Tibial nerve (tissue), 4 donors: ENCODE measurements around the gene KCNQ1. TPM values are rescaled to one million over a fixed set of nuclear protein-coding genes. Genes with fewer than 3 reads are reported as not detected.
A peak's percentile ranks its signal among the peaks of the same experiment; 100 is the strongest.

Experiments
- DNase-seq, 2 donors: peaks; one replicate each; pipeline ENCODE4 v3.0.0-alpha.2; 2019; ENCODE audit warnings: low spot score in 2 of 2
- H3K27ac ChIP-seq, 4 donors: fragments of 200-600 bp; sonication (generic) in 3 of 4; one replicate each; pipeline ENCODE4 v1.5.1; 2017 to 2019; ENCODE audit warnings: mild to moderate bottlenecking in 1 of 4
- H3K27me3 ChIP-seq, 2 donors: fragments of 200-600 bp; sonication (generic) in 1 of 2; one replicate each; pipeline versions ENCODE4 v1.5.1 to v1.6.0; 2017 to 2019
- H3K36me3 ChIP-seq, 3 donors: fragments of 200-600 bp; sonication (generic); one replicate each; pipeline ENCODE4 v1.5.1; 2018 to 2019
- H3K4me1 ChIP-seq, 4 donors: fragments of 200-600 bp; sonication (generic) in 3 of 4; one replicate each; pipeline ENCODE4 v1.5.1; 2017 to 2019
- H3K4me3 ChIP-seq, 4 donors: fragments of 200-600 bp; sonication (generic) in 3 of 4; one replicate each; pipeline ENCODE4 v1.5.1; 2017 to 2019; ENCODE audit warnings: mild to moderate bottlenecking in 1 of 4, moderate library complexity in 1 of 4
- H3K9me3 ChIP-seq, 4 donors: fragments of 200-600 bp; sonication (generic) in 3 of 4; one replicate each; pipeline ENCODE4 v1.5.1; 2017 to 2019
- EP300 ChIP-seq, 2 donors: sonication (generic); formaldehyde crosslinking; IDR thresholded peaks; one replicate each; pipeline ENCODE4 v1.6.1; 2017; ENCODE audit warnings: antibody characterized with exemption in 2 of 2, mild to moderate bottlenecking in 1 of 2
- POLR2A ChIP-seq, 2 donors: fragments of 450-650 bp; IDR thresholded peaks; one replicate each; pipeline ENCODE4 v1.6.1; 2017; ENCODE audit warnings: antibody characterized with exemption in 2 of 2, mild to moderate bottlenecking in 2 of 2, moderate library complexity in 2 of 2
- WGBS, 2 donors: methylation state at CpG; one replicate each; pipeline ENCODE4 v1.1.5; 2018; 5-methylcytosine and 5-hydroxymethylcytosine counted together
- total RNA-seq, 4 donors: library from RNA; depleted of rRNA; stranded (reverse); fragments of >200 nt; gene quantifications; one replicate each; pipeline ENCODE4 v1.1.0, GENCODE V29; 2016
- TF ChIP-seq, protein P1 (sequence below), 5 experiments: fragments of 200-600 bp in 3 of 5; fragments of 450-650 bp in 2 of 5; sonication (generic) in 3 of 5; IDR thresholded peaks; one replicate each; pipeline ENCODE4 v1.5.1; 2016 to 2019; ENCODE audit warnings: antibody characterized with exemption in 5 of 5, mild to moderate bottlenecking in 3 of 5, moderate library complexity in 2 of 5

The KCNQ1 gene
- total RNA-seq, 4 donors from 2014 or later: 3.5 to 11.4 (median 7.5) TPM

DNA sequence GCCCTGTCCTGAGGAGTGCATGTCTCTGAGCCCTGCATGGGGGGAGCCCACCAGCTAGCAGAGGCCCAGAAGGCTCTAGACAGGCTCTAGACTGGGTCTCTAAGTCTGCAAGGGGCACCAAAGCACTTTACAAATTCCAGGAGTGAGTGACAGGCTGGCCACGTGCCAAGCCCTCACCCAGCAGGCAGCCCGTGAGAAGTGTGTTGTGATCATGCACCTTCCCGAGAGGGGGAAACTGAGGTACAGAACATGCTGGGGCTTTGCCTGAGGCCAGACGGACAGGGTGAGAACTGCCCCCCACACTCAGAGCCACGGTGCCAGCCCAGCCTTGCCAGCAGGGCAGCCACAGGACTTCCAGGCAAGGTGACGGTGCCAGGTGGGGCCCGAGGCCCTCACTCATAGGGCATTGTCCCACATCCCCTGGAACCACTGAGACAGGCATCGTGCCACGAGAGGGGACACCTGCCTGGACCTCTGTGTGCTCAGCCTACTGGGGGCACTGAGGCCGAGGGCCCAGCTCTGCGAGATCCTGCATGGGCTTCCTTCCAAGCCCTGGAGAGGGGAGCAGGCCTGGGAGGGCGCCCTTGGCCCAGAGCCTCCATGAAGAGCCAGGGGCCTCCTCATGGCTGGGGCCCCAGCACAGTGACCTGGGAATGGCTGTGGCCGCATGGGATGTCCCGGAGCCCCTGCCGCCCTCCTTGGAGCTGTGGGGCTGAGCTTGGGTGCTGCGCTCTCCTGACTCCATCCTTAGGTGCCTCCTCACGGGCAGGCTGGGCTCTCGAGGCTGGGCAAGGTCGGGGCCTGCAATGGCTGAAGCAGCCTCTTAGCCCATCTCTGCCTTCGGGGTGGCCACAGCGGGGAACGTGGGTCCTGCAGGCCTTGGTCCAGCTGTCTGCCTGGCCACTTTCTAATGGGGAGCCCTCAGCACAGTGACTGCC is 133.5 kb downstream of the KCNQ1 start:
- 94 to 95% methylated on average over 12 to 20 of the region's 22 CpGs for WGBS, 2 donors
- H3K4me1 ChIP-seq: peaks cover 0 to 19% (median 2%) of the 10 kb centered on the region in 4 donors
- H3K27ac ChIP-seq: no peak overlapping the region
- peak in 1 of 2 donors; percentile 6 for DNase-seq
- no peak overlapping the region for H3K4me3 ChIP-seq
- H3K36me3 ChIP-seq: no peaks in the 10 kb centered on the region
- no peaks in the 10 kb centered on the region for H3K27me3 ChIP-seq
- TF ChIP-seq, protein P1, sequence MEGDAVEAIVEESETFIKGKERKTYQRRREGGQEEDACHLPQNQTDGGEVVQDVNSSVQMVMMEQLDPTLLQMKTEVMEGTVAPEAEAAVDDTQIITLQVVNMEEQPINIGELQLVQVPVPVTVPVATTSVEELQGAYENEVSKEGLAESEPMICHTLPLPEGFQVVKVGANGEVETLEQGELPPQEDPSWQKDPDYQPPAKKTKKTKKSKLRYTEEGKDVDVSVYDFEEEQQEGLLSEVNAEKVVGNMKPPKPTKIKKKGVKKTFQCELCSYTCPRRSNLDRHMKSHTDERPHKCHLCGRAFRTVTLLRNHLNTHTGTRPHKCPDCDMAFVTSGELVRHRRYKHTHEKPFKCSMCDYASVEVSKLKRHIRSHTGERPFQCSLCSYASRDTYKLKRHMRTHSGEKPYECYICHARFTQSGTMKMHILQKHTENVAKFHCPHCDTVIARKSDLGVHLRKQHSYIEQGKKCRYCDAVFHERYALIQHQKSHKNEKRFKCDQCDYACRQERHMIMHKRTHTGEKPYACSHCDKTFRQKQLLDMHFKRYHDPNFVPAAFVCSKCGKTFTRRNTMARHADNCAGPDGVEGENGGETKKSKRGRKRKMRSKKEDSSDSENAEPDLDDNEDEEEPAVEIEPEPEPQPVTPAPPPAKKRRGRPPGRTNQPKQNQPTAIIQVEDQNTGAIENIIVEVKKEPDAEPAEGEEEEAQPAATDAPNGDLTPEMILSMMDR (IDR thresholded peaks at IDR 0.05): no peak
- no peak for TF ChIP-seq POLR2A (IDR thresholded peaks at IDR 0.05)
- TF ChIP-seq EP300 (IDR thresholded peaks at IDR 0.05): no peak
- H3K9me3 ChIP-seq: no peaks in the 10 kb centered on the region

DNA sequence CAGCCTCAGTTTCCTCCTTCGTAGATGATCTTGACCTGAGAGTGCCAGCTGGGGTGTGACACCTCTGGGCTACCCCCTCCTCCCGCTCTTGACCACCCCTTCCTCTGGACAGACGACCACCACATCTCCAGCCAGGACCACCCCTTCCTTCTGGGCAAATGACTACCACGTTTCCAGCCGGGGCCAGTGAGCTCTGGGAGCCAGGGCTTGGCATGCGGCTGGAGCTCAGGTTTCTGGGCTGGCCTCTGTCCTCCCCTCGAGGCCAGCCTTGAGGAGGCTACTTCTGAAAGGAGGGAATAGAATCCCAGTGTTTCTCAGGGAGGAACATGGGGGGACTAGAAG is 134.1 kb downstream of the KCNQ1 start:
- H3K27me3 ChIP-seq: no peaks in the 10 kb centered on the region
- H3K27ac ChIP-seq: no peak overlapping the region
- peak in 1 of 2 donors; percentile 7 for DNase-seq
- 76 to 82% methylated on average over 6 to 7 of the region's 7 CpGs for WGBS, 2 donors
- H3K9me3 ChIP-seq: no peaks in the 10 kb centered on the region
- TF ChIP-seq EP300 (IDR thresholded peaks at IDR 0.05): no peak
- H3K4me3 ChIP-seq: no peak overlapping the region
- no peaks in the 10 kb centered on the region for H3K36me3 ChIP-seq
- peaks cover 0 to 19% (median 2%) of the 10 kb centered on the region in 4 donors for H3K4me1 ChIP-seq

DNA sequence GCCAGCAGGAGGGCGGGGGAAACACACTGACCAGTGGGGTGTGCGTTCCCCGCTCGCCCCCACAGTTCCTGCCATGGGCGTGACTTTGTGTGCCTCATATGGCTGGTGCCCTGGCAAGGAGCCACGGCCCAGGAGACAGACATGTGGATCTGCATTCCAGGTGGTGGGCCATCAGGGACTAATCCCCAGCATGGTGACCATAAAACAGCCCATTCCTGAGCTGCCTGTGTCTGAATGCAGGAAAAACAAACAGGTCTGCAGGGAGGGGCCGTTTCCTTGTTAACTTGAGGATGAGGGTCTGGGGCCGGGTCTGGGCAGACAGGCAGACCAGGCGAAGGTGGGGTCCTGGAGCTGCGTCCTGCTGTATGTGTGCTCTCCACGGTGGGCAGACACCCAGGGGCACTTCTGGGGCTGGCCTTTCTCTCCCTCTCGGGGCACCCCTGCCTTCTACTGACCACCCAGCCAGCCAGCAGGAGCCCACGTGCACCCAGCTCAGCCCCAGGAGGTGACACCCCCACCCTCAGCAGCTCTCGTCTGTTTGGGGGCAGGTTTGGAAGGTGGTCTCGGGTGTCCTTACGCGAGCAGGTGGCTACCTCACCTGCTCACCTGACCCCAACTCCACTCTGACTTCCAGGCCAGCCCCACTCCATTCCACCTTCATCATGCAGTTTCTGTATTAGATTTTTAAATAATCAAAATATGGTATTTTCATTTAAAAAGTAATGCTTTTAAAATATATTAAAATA is 134.7 kb downstream of the KCNQ1 start:
- Histone ChIP-seq H3K27ac (no peak overlapping the region), H3K4me1 (peaks cover 0 to 19% (median 2%) of the 10 kb centered on the region in 4 donors), H3K27me3 (no peaks in the 10 kb centered on the region), H3K9me3 (no peaks in the 10 kb centered on the region), H3K4me3 (no peak overlapping the region), H3K36me3 (no peaks in the 10 kb centered on the region)
- WGBS, 2 donors: 61 to 68% methylated on average over 17 of the region's 17 CpGs
- DNase-seq: peak in 1 of 2 donors; percentile 9
- TF ChIP-seq EP300 (IDR thresholded peaks at IDR 0.05) (no peak), POLR2A (IDR thresholded peaks at IDR 0.05) (no peak)
- TF ChIP-seq, protein P1 (IDR thresholded peaks at IDR 0.05): no peak

DNA sequence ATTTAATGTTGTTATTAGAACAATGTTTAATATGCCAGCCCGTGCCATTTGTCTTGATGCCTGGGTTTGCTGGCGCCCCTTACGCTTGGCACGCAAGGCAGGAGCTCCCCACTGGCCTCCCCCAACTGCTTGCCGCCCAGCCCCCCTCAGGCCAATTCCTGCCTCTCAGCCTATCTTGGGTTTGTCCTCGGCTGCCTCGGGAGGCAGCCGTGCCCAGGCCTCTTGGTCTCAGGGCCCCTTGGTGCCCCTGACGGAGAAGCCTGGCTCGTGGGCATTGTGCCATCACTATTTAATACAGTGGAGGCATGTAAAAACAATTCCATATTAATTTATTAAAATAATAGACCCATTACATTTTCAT is 135.2 kb downstream of the KCNQ1 start:
- WGBS, 2 donors: 53 to 56% methylated on average over 10 of the region's 10 CpGs

DNA sequence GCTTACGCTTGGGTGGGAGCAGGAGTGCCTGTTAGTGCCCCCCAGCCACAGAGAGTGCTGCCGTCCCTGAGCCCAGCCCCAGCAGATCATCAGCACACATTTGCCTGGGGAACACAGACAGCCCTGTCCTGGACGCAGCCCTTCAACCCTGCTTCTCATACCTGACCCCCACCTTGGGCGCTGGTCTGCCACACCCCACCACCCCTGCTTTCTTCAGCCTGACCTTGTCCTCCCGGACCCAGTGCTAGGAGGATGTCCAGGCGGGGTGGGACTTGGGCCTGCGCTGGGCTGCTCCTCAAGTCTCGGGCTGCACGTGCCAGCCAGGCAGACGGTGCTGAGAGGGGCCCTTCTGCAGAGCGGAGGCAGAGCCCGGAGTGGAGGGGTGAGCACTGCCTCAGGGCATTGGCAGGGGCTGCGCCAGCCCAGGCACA is 135.8 kb downstream of the KCNQ1 start:
- WGBS, 2 donors: 78 to 80% methylated on average over 11 to 13 of the region's 13 CpGs
- Histone ChIP-seq H3K27me3 (no peaks in the 10 kb centered on the region), H3K36me3 (no peaks in the 10 kb centered on the region), H3K4me3 (no peak overlapping the region), H3K27ac (no peak overlapping the region), H3K4me1 (peaks cover 0 to 19% (median 0%) of the 10 kb centered on the region in 4 donors), H3K9me3 (no peaks in the 10 kb centered on the region)
- DNase-seq: peak in 1 of 2 donors; percentile 5
- TF ChIP-seq, protein P1 (IDR thresholded peaks at IDR 0.05): no peak
- TF ChIP-seq EP300 (IDR thresholded peaks at IDR 0.05) (no peak), POLR2A (IDR thresholded peaks at IDR 0.05) (no peak)

More for the DNA sequence above, 135.2 kb downstream of the KCNQ1 start:
- no peaks in the 10 kb centered on the region for H3K36me3 ChIP-seq
- peaks cover 0 to 19% (median 2%) of the 10 kb centered on the region in 4 donors for H3K4me1 ChIP-seq
- H3K9me3 ChIP-seq: no peaks in the 10 kb centered on the region
- peak in 1 of 2 donors; percentile 10 for DNase-seq
- TF ChIP-seq, protein P1 (IDR thresholded peaks at IDR 0.05): no peak
- TF ChIP-seq POLR2A (IDR thresholded peaks at IDR 0.05) (no peak), EP300 (IDR thresholded peaks at IDR 0.05) (no peak)
- H3K27ac ChIP-seq: no peak overlapping the region
- no peak overlapping the region for H3K4me3 ChIP-seq
- no peaks in the 10 kb centered on the region for H3K27me3 ChIP-seq
